ENCODE results near the gene SLC31A2. TPM values are rescaled to one million over a fixed set of nuclear protein-coding genes. Genes with fewer than 3 reads are reported as not detected.
"Not testable (repeated sequence)": the region's sequence is repeated elsewhere in the genome, so short reads cannot be mapped to it uniquely, and the experiment has no call there.

The SLC31A2 gene
- total RNA-seq, 3 donors from 2014 or later: 46.5 to 61.3 (median 54.3) TPM

DNA sequence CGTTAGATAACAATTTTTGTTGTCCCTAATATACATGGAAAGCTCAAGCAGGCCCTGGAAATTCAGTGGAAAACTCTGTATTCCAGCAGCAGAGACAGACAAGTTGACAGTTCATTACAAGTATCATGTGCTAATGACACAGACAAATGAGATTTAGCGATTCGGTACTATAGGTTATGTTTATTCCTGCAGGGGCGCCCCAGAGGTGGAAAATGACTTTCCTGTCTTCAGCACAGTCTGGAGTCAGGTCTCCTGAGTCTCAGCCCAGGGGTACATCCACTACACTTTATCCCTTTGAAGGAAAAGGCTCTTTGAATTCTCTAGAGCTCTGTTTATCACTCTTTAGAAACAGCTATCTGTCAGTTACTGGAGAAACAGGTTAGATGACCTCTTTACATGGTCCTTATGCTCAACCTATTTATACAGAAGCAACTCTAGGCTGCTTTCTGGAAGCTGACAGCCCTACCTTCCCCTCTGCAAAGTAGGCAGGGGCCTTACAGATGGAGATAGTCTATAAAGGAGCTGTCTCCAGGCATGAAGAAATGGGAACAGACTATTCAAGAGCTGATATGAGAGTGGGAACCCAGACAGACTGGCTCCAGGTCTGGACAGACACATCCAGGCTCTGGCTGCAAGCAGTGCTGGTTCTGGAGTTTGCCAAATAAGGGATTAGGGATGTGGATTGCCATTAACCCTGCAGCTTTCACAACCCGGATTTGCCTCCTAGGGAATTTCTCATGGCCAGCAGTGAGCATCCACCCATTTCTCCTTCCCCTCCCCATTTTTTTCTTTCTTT lies 7.2 kb upstream of the SLC31A2 start:
- no peaks in the 10 kb centered on the region for H3K4me1 ChIP-seq
- no peaks in the 10 kb centered on the region for H3K36me3 ChIP-seq
- H3K27ac ChIP-seq: no peak overlapping the region
- no peaks in the 10 kb centered on the region for H3K9me3 ChIP-seq
- no peaks in the 10 kb centered on the region for H3K27me3 ChIP-seq
- intact Hi-C loops (cut with DNase I; ENCODE audit: low total_unique reads): loop anchor here (5.0 kb wide), 1 partner anchor 439 kb away; no protein-coding TSS in a partner anchor
- TF ChIP-seq POLR2AphosphoS5 (IDR thresholded peaks at IDR 0.05): no peak
- TF ChIP-seq POLR2A (IDR thresholded peaks at IDR 0.05): no peak
- TF ChIP-seq, protein P1, sequence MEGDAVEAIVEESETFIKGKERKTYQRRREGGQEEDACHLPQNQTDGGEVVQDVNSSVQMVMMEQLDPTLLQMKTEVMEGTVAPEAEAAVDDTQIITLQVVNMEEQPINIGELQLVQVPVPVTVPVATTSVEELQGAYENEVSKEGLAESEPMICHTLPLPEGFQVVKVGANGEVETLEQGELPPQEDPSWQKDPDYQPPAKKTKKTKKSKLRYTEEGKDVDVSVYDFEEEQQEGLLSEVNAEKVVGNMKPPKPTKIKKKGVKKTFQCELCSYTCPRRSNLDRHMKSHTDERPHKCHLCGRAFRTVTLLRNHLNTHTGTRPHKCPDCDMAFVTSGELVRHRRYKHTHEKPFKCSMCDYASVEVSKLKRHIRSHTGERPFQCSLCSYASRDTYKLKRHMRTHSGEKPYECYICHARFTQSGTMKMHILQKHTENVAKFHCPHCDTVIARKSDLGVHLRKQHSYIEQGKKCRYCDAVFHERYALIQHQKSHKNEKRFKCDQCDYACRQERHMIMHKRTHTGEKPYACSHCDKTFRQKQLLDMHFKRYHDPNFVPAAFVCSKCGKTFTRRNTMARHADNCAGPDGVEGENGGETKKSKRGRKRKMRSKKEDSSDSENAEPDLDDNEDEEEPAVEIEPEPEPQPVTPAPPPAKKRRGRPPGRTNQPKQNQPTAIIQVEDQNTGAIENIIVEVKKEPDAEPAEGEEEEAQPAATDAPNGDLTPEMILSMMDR (IDR thresholded peaks at IDR 0.05): no peak
- H3K4me3 ChIP-seq: no peak overlapping the region
- DNase-seq (ENCODE audit: low spot score in 2 of 2): no peak

DNA sequence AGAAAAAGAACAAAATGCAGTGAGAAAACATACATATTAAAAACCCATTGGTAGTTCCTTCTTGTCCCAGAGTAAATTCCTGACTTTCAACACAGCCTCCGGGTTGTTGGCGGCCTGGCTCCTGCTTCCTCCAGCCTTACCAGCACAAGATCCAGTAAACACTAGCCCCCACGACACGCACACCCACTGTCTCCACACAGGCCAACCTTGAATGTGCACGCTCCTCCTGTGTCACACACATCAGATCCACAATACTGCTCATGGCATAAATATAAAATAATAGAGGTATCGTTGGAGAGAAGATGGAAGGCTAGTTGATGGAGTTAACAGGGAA lies 2.5 kb upstream of the SLC31A2 start:
- H3K36me3 ChIP-seq: no peaks in the 10 kb centered on the region
- no peak for DNase-seq (ENCODE audit: low spot score in 2 of 2)
- no peaks in the 10 kb centered on the region for H3K9me3 ChIP-seq
- H3K4me1 ChIP-seq: peaks cover 0 to 4% of the 10 kb centered on the region in 2 donors
- TF ChIP-seq, protein P1 (IDR thresholded peaks at IDR 0.05): no peak
- TF ChIP-seq POLR2A (IDR thresholded peaks at IDR 0.05) (no peak), POLR2AphosphoS5 (IDR thresholded peaks at IDR 0.05) (no peak)
- intact Hi-C loops (cut with DNase I; ENCODE audit: low total_unique reads): no loop called here
- H3K27ac ChIP-seq: no peak overlapping the region
- H3K4me3 ChIP-seq: no peak overlapping the region
- H3K27me3 ChIP-seq: no peaks in the 10 kb centered on the region

DNA sequence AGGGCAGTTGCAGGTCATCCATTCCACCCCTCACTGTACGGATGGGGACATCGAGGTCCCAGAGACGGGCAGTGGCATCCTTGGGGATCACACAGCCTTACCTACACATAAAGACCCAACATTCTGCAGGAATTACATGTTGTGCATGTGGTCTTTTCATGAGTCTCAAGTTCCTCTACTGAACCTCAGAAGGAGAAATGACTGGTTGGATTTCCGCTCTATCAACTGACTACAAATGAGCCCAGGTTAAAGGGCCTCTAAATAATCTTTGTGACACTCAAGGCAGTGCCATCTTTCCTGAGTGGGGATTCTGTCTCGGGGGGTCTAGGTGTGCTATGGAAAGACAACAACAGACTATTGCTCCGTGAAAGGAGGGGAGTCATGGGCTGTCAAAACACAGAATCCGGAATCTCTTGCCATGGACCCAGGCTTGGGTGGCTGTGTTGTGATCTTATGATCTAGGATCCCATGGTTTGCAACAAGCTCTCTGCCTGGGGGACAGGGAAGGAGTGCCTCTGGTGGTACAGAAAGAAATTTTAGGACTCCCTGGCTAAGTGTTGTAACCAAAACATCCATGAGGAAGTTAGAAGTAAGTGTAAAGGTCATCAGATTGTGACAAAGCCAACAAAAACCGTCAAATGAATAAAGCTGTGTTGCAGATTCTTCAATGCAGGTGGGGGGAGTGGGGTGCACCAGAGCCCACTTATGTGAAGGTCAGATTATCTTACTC lies 1.9 kb upstream of the SLC31A2 start:
- Histone ChIP-seq H3K4me1 (peaks cover under 1 to 4% of the 10 kb centered on the region in 2 donors), H3K9me3 (no peaks in the 10 kb centered on the region), H3K4me3 (no peak overlapping the region), H3K36me3 (no peaks in the 10 kb centered on the region), H3K27me3 (no peaks in the 10 kb centered on the region), H3K27ac (no peak overlapping the region)
- TF ChIP-seq POLR2AphosphoS5 (IDR thresholded peaks at IDR 0.05) (no peak), POLR2A (IDR thresholded peaks at IDR 0.05) (no peak)
- TF ChIP-seq, protein P1 (IDR thresholded peaks at IDR 0.05): no peak
- no peak for DNase-seq (ENCODE audit: low spot score in 2 of 2)
- intact Hi-C loops (cut with DNase I; ENCODE audit: low total_unique reads): no loop called here

DNA sequence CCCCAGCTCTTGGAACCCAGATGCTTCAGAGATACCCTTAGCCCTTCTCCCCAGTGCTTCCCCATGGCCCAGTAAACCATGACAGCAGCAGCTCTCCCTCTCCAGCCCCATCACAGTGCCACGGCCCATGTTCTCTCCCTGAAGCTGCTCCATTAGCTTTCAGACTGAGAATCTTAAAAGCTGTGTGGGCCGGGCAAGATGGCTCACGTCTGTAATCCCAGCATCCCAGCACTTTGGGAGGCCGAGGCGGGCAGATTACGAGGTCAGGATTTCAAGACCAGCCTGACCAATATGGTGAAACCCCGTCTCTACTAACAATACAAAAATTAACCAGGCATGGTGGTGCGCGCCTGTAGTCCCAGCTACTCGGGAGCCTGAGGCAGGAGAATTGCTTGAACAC lies 1.2 kb upstream of the SLC31A2 start:
- H3K4me3 ChIP-seq; intact Hi-C loops (cut with DNase I; ENCODE audit: low total_unique reads); H3K9me3 ChIP-seq; H3K27me3 ChIP-seq; H3K4me1 ChIP-seq; DNase-seq (ENCODE audit: low spot score in 2 of 2); H3K36me3 ChIP-seq; H3K27ac ChIP-seq: not testable (repeated sequence)

DNA sequence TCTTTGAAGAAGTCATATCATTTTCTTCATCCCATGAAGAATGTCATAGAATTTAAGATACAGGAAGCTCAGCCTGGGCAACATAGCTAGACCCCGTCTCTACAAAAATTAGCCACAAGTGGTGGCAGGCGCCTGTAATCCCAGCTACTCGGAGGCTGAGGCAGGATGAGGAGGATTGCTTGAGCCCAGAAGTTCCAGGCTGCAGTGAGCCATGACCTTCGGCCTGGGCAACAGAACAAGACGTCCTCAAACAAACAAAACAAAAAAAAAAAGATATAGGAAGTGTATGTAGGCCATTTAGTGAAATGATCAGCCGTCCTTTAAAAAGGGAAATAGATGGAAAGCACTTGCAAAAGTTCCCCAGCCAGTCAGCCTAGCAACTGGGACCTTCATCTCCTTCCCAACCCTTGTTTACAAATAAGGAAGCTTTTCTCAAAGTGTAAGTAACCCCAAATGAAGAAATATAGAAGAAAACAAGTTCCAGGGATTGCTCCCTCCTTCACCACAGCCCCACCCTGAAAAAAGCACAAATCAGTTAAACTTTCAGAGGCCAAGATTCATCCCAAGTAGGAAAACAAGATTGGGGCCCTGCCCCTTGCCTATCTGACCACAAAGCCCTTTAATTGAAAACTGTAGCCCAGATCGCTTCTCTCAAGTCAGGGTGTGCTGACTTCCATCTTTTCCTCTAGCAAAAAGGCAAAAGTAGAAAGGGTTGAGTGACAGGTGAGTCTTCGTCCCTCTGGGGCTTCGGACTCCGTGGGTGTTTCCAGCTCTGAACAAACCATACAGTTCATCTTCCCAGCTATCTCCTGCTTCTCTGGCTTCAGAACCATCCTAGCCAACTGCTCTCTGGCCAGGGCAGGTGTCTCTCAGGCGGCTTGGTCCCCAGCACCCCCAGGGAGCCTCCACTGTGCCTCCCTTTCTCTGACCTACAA lies 1.2 kb downstream of the SLC31A2 start:
- TF ChIP-seq POLR2AphosphoS5 (IDR thresholded peaks at IDR 0.05): no peak
- TF ChIP-seq POLR2A (IDR thresholded peaks at IDR 0.05): no peak
- TF ChIP-seq, protein P1 (IDR thresholded peaks at IDR 0.05): no peak
- Histone ChIP-seq H3K9me3 (no peaks in the 10 kb centered on the region), H3K27me3 (no peaks in the 10 kb centered on the region), H3K27ac (peak overlapping the region; percentile 86 to 94), H3K4me3 (peak overlapping the region; percentile 94 to 97 (median 94)), H3K36me3 (no peaks in the 10 kb centered on the region), H3K4me1 (peaks cover 3 to 8% of the 10 kb centered on the region in 2 donors)
- no peak for DNase-seq (ENCODE audit: low spot score in 2 of 2)
- intact Hi-C loops (cut with DNase I; ENCODE audit: low total_unique reads): no loop called here
